GM19193 (cell line): ENCODE data around the gene EFCAB13.

Experiments
- POLR2A ChIP-seq: IDR thresholded peaks from 4 replicates; pipeline ENCODE4 v1.6.1; 2011; ENCODE audit not compliant: insufficient read depth, insufficient read length; ENCODE audit errors: extremely low read depth

EFCAB13 gene

DNA sequence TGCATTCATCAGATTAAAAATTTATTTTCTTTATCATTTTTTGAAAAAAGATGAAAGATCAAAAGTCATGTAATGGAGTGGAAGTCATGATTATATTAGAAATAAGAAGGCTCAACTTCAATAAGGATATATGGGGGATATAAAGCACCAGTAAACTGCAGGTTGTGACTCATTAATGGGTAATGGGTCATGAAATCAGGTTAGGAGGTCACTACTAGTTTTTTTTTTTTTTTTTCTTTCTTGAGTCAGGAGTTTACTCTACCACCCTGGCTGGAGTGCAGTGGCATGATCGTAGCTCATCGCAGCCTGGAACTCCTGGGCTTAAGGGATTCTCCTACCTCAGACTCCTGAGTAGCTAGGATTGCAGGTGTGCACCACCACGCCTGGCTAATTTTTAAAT, 14.3 kb downstream of the EFCAB13 start:
- no peak for TF ChIP-seq POLR2A

DNA sequence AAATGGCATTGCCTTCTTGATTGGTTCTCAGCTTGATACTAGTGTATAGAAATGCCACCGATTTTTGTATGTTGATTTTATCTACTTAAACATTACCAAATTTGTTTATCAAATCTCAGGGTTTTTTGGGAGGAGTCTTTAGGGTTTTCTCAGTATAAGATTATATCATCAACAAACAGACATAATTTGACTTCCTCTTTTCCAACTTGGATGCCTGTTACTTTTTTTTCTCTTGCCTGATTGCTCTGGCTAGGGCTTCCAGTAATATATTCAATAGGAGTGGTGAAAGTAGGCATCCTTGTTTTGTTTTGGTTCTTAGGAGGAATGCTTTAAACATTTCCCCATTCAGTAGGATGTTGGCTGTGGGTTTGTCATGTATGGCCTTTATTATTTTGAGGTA, 29.1 kb downstream of the EFCAB13 start:
- TF ChIP-seq POLR2A: no peak

DNA sequence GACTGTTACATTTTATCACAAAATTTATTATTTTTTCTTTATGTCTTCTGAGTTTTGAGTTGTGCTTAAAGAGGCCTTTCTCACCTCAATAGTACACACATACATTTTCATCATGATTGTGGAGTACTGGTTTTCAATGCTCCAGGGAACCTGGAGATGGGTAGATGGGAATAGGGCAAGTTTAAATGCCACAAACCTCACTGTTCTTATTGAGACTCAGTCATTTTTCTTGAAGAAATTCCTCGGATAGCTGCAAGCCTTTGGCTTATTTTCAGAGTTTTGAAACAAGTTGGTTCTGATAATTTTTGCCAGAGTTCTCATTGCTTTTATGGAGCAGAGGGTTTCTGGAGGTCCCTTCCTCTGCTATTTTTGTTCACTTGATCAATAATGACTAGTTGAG, 34.9 kb downstream of the EFCAB13 start:
- no peak for TF ChIP-seq POLR2A

DNA sequence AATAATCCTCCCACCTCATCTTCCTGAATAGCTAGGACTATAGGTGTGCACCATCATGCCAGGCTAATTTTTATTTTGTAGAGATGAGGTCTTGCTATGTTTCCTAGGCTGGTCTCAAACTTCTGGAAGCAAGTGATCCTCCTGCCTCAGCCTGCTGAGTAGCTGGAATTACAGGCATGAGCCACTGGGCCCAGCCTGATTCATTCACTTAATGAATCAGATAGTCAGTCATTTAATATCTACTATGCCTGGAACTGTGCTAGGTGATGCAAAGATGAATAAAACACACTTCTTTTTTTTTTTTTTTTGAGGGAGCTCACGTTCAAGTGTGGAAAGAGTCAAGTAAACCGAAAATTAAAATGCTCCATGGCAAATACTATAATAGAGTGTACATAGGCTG, 39.4 kb downstream of the EFCAB13 start:
- no peak for TF ChIP-seq POLR2A

DNA sequence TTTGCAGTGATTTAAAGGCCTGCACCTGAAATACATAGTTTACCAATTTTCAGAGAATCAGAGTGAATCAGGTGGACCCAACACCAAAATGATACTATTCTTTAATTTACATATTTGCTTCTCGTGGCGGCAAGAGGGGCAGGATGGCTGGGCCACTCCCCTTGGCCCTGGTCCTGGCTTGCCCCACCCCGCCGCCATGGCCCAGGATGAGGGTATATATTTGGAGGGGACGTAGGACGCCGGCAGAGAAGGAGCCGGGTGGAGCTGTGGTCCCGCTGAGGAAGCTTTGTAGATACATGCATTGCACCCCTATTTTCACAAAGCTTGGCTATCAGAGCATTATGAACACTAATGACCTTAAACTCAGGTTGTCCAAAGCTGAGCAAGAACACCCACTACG, 43.5 kb downstream of the EFCAB13 start:
- TF ChIP-seq POLR2A: no peak

DNA sequence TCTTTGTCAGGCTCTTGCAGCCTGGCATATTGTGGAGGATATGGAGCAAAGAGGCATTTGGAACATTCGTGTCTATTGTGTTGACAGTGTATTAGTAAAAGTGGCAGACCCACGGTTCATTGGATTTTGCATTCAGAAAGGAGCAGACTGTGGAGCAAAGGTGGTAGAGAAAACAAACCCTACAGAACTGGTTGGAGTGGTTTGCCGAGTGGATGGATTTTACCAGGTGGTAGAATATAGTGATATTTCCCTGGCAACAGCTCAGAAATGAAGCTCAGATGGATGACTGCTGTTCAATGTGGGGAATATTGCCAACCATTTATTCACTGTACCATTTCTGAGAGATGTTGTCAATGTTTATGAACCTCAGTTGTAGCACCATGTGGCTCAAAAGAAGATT, 44.5 kb downstream of the EFCAB13 start:
- TF ChIP-seq POLR2A: no peak

DNA sequence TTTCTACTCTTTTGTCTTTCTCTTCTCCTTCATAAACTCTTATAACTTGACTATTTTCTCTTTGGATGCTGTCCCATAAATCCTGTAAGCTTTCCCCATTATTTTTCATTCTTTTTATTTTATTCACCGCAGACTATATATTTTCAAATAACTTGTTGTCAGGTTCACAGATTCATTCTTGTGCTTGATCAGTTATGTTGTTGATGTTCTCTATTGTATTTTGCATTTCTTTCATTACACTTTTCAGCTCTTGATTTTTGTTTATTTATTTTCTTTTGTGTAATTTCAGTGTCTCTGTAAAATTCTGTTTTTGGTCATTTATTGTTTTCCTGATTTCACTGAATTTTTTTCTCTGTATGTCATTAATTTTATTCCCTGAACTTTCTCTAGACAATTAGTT, 49.2 kb downstream of the EFCAB13 start:
- no peak for TF ChIP-seq POLR2A

DNA sequence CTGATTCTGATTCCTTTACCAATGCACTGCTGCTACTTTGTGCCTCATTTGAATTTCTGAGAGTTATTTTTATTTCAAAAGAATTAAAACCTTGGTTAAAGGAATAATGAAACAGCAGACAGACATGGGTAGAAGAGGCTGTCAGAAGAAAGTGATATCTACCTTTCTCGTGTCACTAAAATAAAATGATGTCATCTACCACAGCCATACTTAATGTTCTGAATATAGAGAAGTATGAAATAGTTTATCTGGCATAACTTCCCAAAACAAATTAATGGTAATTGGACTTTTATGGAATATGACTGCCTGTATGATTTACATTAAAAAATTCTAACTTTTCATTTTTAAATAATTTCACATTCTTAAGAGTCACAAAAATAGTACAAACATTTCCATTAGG, 52.5 kb downstream of the EFCAB13 start:
- TF ChIP-seq POLR2A: no peak

DNA sequence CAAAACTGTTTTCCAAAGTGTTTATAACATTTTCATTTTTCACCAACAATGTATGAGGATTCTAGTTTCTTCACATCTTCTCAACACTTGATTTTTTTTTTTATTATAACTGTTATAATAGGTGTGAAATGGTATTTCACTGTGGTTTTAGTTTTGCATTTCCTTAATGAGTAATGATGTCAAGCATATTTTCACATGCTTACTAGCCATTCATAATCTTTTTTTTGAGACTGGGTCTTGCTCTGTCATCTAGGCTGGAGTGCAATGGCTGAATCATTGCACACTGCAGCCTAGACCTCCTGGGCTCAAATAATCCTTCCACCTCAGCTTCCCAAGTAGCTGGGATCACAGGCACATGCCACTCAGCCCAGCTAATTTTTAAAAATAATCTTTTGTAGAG, 65.1 kb downstream of the EFCAB13 start:
- TF ChIP-seq POLR2A: no peak

DNA sequence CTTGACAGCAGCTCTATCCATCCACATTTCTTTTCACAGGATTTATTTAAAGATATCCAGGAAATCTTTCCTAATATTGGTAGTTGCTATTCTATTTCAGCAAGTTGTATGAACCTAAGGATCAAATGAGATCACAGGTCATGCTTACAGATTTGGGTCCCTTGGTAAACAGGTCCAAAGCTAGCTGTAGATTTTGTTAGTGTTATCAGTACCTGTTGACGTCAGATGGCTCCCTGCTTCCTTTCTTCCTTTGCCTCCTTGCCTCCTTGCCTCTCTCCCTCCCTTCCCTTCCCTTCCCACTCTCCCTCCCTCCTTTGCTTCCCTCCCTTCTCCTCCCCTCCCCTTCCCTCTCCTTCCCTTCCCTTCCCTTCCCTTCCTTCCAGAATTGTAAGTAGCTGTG, 76.6 kb downstream of the EFCAB13 start:
- TF ChIP-seq POLR2A: no peak

DNA sequence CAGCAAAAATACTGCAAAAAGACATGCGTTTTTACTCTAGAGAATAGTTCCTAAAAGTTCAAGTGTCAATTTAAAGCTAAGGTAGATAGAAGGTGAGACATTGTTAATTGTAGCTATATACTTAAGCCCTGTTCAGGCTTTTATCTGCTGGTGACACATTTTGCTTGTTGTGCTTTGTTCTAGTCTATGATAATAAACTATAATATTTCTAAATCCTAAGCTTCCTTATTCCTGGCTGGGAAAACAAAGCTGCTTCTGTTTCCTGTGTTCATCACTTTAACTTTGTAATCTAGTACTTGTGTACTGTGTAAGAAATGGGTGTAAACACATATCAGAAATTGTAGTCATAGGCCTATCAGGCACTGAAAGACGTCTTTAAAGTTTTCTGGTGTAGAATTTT, 77.3 kb downstream of the EFCAB13 start:
- no peak for TF ChIP-seq POLR2A

DNA sequence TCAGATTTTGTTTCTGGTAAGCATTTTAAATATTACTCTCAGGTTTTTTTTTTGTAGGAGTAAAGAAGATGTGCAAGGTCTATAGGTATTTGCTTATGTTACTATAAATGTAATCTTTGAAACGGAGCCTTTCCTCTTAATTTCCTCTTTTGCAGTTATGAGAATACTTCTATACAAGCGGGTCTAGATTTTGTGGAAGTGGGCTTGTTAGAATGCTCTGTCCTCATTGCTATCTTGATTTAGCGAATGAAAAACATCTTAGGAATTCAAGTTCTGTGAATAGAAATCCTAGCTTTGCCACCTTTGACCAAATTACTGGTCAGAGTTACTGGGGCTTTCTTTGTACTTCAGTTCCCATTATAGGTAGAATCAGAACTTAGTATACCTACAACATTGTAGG, 80.3 kb downstream of the EFCAB13 start:
- TF ChIP-seq POLR2A: no peak

DNA sequence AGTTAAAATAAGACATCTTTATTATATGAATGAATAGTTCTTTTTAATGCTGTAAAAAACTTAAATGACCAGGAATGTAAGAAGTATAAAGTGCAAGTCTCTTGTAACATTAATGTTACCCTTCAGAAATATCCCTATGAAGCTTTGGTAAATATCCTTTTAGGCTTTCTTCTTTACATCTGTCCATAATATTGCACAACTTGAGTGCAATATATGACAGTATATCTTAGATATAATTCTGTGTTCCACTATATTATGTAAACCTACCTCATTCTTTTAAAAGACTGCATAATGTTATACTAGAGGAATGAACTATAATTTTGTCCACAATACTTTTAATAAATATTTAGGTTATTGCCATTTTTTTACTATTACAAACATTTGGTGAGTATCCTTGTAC, 81.1 kb downstream of the EFCAB13 start:
- TF ChIP-seq POLR2A: no peak

DNA sequence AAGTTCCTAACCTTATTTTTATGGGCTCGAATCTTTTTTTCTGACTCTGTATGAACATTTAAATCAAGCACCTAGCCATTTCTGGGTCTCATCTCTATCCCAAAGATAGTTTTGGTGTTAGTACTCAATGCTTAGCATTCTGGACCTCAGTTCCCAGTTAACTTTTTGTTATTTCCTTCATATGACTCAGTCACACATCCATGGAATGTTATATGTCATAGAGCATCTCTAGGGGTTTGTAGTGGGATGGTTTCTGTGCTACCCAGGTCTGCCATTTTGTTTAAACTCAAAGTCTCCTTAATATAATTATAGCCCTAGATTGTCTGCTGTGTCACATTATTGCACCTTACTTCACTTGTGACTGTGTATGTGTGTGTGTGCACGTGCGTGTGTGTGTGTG, 90.1 kb downstream of the EFCAB13 start:
- TF ChIP-seq POLR2A: no peak

DNA sequence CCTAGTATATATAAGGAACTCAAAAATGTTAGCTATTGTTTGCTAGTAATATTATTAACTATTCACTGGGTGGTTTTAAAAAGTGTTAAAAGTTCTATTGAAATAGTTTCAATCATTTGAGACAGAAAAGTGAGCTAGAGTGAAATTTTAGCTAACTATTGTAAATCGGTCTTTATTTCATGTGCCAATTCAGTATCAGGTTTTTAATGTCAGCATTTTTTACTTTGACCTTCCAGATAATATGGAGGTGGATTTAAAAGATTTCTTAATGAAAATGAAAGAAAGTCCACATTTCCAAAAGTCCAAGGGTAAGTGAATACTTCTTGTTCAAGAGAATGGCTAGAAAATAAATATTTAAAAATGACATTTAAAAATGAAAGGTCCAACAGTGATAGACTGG, 90.9 kb downstream of the EFCAB13 start:
- TF ChIP-seq POLR2A: no peak

DNA sequence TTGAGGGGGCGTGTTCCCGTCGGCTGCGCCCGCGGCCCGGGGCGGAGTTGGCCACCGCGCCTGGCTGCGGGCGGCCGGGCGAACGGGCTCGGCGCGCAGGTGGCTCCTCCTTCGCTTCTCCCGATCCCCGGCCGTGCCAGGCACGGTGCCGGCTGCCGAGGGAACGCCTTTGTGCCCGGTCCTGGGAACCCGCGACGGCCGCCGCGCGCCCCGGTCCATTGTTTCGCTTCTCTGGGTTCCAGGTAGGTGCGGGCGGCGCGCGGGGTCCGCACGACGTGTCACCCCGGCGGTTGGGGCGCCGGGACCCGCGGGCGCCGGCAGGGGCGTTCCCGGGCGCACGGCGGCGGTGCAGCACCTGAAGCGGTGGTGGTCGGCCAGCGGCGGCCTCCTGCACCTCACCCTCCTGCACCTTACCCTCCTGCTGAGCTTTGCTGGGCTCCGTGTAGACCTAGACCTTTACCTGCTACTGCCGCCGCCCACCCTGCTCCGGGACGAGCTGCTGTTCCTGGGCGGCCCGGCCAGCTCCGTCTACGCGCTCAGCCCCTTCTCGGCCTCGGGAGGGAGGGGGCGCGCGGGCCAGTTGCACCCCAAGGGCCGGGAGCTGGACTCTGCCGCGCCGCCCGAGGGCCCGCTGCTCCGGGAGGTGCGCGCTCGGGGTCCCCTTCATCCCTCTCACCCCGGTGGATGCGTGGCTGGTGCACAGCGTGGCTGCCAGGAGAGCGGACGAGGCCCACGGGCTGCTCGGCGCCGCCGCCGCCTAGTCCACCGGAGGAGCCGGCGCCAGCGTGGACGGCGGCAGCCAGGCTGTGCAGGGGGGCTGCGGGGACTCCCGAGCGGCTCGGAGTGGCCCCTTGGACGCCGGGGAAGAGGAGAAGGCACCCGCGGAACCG, 99.9 kb downstream of the EFCAB13 start:
- no peak for TF ChIP-seq POLR2A

DNA sequence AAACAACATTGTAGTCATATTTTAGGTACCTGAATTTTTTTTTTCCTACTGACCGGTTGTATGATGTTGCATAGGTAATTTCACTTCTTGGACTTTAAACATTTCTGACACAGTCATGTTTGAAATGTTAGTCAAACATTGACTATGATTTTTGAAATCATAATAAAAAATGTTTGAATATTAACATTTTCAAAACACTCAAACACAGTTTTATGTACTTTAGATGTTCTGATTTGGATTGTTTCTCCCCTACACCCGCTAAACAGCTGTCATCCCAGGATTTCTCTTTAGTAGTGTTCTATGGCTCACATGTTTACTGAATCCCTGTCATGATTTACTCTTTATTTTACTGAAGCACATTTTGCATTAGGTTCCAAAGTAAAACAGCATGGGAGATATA, 104.2 kb downstream of the EFCAB13 start:
- no peak for TF ChIP-seq POLR2A
